ENCODE measurements around the gene DAG1. TPM values are rescaled to one million over a fixed set of nuclear protein-coding genes. Genes with fewer than 3 reads are reported as not detected.

The DAG1 gene
- total RNA-seq, 1 donor from 2014 or later, result 88.2 TPM

DNA sequence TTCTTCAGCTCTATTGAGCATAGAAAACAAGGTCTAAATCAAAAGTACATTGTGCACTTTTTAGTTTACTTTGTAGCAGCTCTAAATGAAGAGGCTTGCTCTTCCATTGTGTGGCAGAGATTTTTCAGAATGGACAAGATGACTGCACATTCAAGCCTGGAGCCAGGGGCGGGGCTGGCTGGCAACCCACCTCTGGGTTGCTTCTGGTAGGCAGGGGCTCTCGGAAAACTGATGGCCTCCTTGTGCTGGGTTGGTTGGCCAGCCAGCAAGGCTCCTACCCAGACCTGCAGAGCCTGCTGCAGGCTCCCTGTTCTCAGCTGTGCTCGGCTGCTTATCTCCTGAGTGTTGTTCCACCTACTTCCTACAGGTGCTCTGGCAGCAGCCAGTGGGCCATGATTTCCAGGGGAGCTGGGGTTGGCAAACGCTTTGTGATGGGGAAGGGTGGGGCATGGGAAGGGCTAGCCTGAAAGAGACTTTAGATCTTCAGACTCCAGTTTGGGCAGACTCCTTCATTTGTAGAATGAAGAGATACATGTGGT lies 93.0 kb downstream of the DAG1 start:
- H3K4me3 ChIP-seq, result no peak overlapping the region
- intact Hi-C loops (cut with DNase I), result no loop called here
- H3K36me3 ChIP-seq, result no peaks in the 10 kb centered on the region
- TF ChIP-seq, protein P1, sequence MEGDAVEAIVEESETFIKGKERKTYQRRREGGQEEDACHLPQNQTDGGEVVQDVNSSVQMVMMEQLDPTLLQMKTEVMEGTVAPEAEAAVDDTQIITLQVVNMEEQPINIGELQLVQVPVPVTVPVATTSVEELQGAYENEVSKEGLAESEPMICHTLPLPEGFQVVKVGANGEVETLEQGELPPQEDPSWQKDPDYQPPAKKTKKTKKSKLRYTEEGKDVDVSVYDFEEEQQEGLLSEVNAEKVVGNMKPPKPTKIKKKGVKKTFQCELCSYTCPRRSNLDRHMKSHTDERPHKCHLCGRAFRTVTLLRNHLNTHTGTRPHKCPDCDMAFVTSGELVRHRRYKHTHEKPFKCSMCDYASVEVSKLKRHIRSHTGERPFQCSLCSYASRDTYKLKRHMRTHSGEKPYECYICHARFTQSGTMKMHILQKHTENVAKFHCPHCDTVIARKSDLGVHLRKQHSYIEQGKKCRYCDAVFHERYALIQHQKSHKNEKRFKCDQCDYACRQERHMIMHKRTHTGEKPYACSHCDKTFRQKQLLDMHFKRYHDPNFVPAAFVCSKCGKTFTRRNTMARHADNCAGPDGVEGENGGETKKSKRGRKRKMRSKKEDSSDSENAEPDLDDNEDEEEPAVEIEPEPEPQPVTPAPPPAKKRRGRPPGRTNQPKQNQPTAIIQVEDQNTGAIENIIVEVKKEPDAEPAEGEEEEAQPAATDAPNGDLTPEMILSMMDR (IDR thresholded peaks at IDR 0.05), result no peak
- DNase-seq (peak; percentile 44), ATAC-seq (no peak)
- H3K9me3 ChIP-seq, result no peaks in the 10 kb centered on the region
- H3K27ac ChIP-seq, result no peak overlapping the region
- no peaks in the 10 kb centered on the region for H3K27me3 ChIP-seq
- H3K4me1 ChIP-seq, result no peaks in the 10 kb centered on the region

DNA sequence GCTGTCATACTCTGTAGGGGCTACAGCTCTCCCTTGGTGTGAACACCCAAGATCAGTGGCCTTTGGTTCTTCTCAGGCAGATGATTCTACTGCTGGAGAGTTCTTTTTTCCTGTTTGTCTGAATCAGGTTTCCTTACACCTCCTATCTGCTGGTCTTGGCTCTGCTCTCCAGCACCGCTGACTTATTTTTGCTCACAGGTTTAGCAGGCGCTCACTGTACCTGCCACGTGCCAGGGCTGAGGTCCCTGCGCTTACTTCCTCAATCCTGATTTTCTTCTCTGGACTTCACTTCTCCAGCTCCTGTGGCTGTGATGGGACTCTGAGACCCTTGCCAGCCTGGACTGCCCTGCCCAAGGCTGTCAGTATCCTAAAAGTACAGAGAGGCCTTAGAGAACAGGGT lies 93.7 kb downstream of the DAG1 start:
- no peaks in the 10 kb centered on the region for H3K27me3 ChIP-seq
- TF ChIP-seq, protein P1 (IDR thresholded peaks at IDR 0.05), result no peak
- no peaks in the 10 kb centered on the region for H3K36me3 ChIP-seq
- intact Hi-C loops (cut with DNase I), result no loop called here
- peak; percentile 31 for DNase-seq
- H3K4me1 ChIP-seq, result no peaks in the 10 kb centered on the region
- no peak overlapping the region for H3K4me3 ChIP-seq
- no peaks in the 10 kb centered on the region for H3K9me3 ChIP-seq
- H3K27ac ChIP-seq, result no peak overlapping the region
- ATAC-seq, result no peak

DNA sequence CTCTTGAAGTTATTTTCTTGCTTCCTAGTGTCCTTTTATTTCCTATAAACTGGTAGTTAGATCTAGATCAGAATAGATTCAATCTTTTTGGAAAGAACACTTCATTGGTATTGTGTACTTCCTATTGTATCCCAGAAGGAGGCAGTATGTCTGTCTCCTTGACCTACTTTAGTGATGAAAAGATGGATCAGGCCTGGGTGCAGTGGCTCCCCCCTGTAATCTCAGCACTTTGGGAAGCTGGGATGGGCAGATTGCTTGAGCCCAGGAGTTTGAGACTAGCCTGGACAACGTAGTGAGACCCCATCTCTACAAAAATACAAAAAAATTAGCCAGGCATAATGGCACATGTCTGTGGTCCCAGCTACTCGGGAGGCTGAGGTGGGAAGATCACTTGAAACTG lies 96.2 kb downstream of the DAG1 start:
- Histone ChIP-seq H3K27ac (no peak overlapping the region), H3K4me3 (no peak overlapping the region), H3K4me1 (no peaks in the 10 kb centered on the region), H3K36me3 (no peaks in the 10 kb centered on the region), H3K9me3 (no peaks in the 10 kb centered on the region), H3K27me3 (no peaks in the 10 kb centered on the region)
- ATAC-seq, result no peak
- intact Hi-C loops (cut with DNase I), result no loop called here
- DNase-seq, result no peak
- TF ChIP-seq, protein P1 (IDR thresholded peaks at IDR 0.05), result peak; percentile 7

DNA sequence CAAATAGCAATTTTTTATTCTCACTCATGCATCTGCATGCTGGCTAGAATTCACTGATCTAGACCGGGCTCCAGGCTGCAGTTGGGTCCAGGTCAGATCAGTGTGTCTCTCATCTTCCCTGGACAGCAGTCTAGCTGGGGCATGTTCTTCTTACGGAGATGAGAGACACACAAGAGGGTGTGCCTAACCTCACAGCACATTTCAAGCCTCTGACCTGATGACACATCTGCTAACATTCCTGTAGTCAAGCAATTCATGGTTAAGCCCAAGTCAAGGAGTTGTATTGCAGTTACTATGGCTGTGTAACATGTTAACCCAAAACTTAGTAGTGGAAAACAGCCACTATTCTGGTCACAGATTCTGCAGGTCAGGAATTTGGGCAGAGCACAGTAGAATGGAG lies 97.3 kb downstream of the DAG1 start:
- intact Hi-C loops (cut with DNase I), result no loop called here
- Histone ChIP-seq H3K27me3 (no peaks in the 10 kb centered on the region), H3K4me3 (no peak overlapping the region), H3K36me3 (no peaks in the 10 kb centered on the region), H3K9me3 (no peaks in the 10 kb centered on the region), H3K4me1 (no peaks in the 10 kb centered on the region), H3K27ac (no peak overlapping the region)
- no peak for DNase-seq
- no peak for ATAC-seq
- TF ChIP-seq, protein P1 (IDR thresholded peaks at IDR 0.05), result no peak

DNA sequence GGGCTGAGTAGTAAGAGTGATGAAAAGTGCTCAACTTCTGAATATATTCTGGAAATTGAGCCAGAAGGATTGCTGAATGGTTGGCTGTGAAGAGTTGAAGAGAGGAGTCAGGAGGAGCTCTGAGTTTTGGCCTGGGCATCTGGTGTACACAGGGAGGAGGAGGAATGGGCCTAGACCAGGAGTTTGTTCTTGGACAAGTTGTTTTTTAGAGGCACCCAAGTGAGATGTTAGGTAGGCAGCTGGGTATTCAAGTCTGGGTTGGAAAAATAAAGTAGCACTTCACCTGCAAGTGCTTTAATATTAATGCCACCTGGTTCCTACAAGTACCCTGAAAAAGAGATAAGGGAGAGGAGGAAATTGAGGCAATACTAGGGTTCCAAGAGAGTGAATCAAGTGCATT lies 98.9 kb downstream of the DAG1 start:
- no peak for DNase-seq
- Histone ChIP-seq H3K36me3 (no peaks in the 10 kb centered on the region), H3K4me3 (no peak overlapping the region), H3K9me3 (no peaks in the 10 kb centered on the region), H3K27ac (no peak overlapping the region), H3K4me1 (no peaks in the 10 kb centered on the region), H3K27me3 (no peaks in the 10 kb centered on the region)
- peak; percentile 39 for ATAC-seq
- TF ChIP-seq, protein P1 (IDR thresholded peaks at IDR 0.05), result no peak
- intact Hi-C loops (cut with DNase I), result no loop called here
